Neuron (in vitro differentiated cells): ENCODE results near the gene ALDOB.

Experiments
- H2AFZ ChIP-seq: one replicate; pipeline ENCODE4 v1.6.1; 2013; ENCODE audit warnings: low read depth, mild to moderate bottlenecking, inconsistent platforms, low read length, moderate library complexity
- H3K27me3 ChIP-seq: one replicate; pipeline ENCODE4 v1.6.1; 2013; ENCODE audit warnings: low read length; ENCODE audit not compliant: insufficient read depth
- H3K36me3 ChIP-seq: one replicate; pipeline ENCODE4 v1.6.1; 2013; ENCODE audit warnings: low read length; ENCODE audit not compliant: insufficient read depth
- H3K4me1 ChIP-seq: one replicate; pipeline ENCODE4 v1.6.1; 2013; ENCODE audit warnings: low read length; ENCODE audit not compliant: insufficient read depth
- H3K4me3 ChIP-seq: 2 replicates; pipeline ENCODE4 v1.5.1; 2013; ENCODE audit warnings: mild to moderate bottlenecking, low read length, moderate library complexity
- H3K9me3 ChIP-seq: one replicate; pipeline ENCODE4 v1.6.1; 2013; ENCODE audit warnings: low read length

Gene ALDOB

GRCh38 chr9:101469026-101469425 lies 33.5 kb upstream of the ALDOB start:
- Histone ChIP-seq H3K27me3 (no peaks in the 10 kb centered on the region), H3K4me3 (no peak overlapping the region), H2AFZ (no peak overlapping the region), H3K9me3 (no peaks in the 10 kb centered on the region), H3K36me3 (no peaks in the 10 kb centered on the region), H3K4me1 (no peaks in the 10 kb centered on the region)

- H3K36me3 ChIP-seq = no peaks in the 10 kb centered on the region
- H2AFZ ChIP-seq = peak overlapping the region; percentile 10
- H3K4me1 ChIP-seq = no peaks in the 10 kb centered on the region
- H3K4me3 ChIP-seq = no peak overlapping the region
- no peaks in the 10 kb centered on the region for H3K27me3 ChIP-seq
- H3K9me3 ChIP-seq = no peaks in the 10 kb centered on the region
These were observed 32.5 kb upstream of the ALDOB start for GRCh38 chr9:101468116-101468515.

DNA sequence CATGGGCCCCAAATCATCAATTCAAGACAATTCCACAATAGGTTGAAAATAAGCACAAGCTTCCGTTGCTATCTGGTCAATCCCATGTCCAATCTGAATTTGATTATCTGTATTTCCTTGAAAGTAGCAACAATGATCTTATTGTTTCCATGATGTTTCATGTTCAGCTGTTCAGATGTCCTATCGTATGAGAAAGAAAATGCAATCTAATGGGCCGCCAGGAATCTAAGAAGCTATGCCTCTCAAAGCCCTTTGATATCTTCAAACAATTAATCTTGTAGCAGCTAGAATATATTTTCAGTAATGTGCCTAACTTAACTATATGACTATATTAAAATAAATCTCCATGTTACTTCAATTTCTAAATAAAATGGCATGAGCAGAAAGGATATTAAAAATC lies 32.1 kb upstream of the ALDOB start:
- no peaks in the 10 kb centered on the region for H3K27me3 ChIP-seq
- H3K36me3 ChIP-seq = no peaks in the 10 kb centered on the region
- peak overlapping the region; percentile 10 for H2AFZ ChIP-seq
- peaks cover under 1% of the 10 kb centered on the region for H3K4me1 ChIP-seq
- H3K9me3 ChIP-seq = no peaks in the 10 kb centered on the region
- H3K4me3 ChIP-seq = no peak overlapping the region

GRCh38 chr9:101466863-101467262 lies 31.3 kb upstream of the ALDOB start:
- Histone ChIP-seq H3K36me3 (no peaks in the 10 kb centered on the region), H2AFZ (no peak overlapping the region), H3K9me3 (no peaks in the 10 kb centered on the region), H3K4me1 (peaks cover 4% of the 10 kb centered on the region), H3K4me3 (no peak overlapping the region), H3K27me3 (no peaks in the 10 kb centered on the region)

- Histone ChIP-seq H2AFZ (no peak overlapping the region), H3K4me3 (no peak overlapping the region), H3K4me1 (peaks cover 4% of the 10 kb centered on the region), H3K36me3 (no peaks in the 10 kb centered on the region), H3K27me3 (no peaks in the 10 kb centered on the region), H3K9me3 (no peaks in the 10 kb centered on the region)
These were observed 29.8 kb upstream of the ALDOB start for GRCh38 chr9:101465326-101465915.

DNA sequence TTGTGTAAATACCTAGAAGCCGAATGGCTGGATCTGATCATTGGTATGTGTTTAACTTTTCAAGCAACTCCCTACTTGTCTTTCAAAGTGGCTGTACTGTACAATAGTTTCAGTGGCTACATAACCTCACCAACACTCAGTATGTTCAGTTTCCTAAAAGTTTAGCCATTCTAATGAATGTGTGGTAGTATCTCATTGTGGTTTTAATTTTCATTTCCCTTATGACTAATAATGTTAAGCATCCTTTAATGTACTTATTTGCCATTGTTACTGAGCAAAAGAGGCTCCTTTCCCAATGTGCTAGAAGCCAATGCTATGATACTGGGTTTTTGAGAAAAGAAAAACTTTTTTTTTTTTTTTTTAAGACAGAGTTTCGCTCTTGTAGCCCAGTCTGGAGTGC lies 27.8 kb upstream of the ALDOB start:
- Histone ChIP-seq H3K27me3 (no peaks in the 10 kb centered on the region), H3K4me1 (peaks cover 4% of the 10 kb centered on the region), H3K9me3 (no peaks in the 10 kb centered on the region), H2AFZ (no peak overlapping the region), H3K36me3 (no peaks in the 10 kb centered on the region), H3K4me3 (no peak overlapping the region)

GRCh38 chr9:101462558-101462957 lies 27.0 kb upstream of the ALDOB start:
- Histone ChIP-seq H3K4me1 (peaks cover 4% of the 10 kb centered on the region), H2AFZ (no peak overlapping the region), H3K9me3 (no peaks in the 10 kb centered on the region), H3K27me3 (no peaks in the 10 kb centered on the region), H3K4me3 (no peak overlapping the region), H3K36me3 (no peaks in the 10 kb centered on the region)

GRCh38 chr9:101460965-101461364 lies 25.4 kb upstream of the ALDOB start:
- Histone ChIP-seq H3K4me3 (no peak overlapping the region), H3K36me3 (no peaks in the 10 kb centered on the region), H2AFZ (no peak overlapping the region), H3K9me3 (no peaks in the 10 kb centered on the region), H3K27me3 (no peaks in the 10 kb centered on the region), H3K4me1 (peaks cover 4% of the 10 kb centered on the region)

DNA sequence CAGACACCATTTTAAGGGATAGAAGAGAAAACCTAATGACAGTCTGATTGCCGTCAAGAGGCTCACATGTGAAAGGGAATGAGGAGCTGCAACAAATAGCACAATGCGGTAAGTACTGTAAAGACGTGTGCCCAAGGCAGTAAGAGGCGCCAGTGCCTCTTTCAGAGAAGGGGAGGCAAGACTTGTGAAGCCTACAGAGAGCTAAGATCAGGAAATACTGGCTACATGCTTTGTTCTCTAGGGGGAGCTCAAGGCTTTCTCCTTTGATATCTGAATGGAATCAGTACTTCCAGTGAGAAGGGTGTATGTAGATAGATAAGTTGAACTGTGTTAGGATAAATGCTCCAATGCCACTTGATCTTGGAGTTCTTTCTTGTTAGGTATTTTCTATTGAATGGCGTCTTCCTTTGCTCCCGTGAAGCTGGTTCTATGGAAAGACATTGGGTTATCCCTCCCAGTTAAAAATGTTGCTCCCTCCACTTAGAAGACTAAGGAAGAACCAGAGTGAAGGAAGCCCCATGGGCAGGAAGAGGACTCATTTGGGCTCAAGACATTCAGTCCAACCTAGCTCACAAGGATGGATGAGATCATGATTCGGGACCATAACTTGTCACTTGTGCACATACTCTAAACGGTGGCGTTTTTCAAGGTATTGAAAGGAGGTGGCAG lies 23.5 kb upstream of the ALDOB start:
- Histone ChIP-seq H3K36me3 (no peaks in the 10 kb centered on the region), H3K4me3 (no peak overlapping the region), H3K27me3 (no peaks in the 10 kb centered on the region), H2AFZ (no peak overlapping the region), H3K4me1 (peaks cover 4% of the 10 kb centered on the region), H3K9me3 (no peaks in the 10 kb centered on the region)

- H3K36me3 ChIP-seq = no peaks in the 10 kb centered on the region
- H3K27me3 ChIP-seq = no peaks in the 10 kb centered on the region
- no peaks in the 10 kb centered on the region for H3K9me3 ChIP-seq
- H2AFZ ChIP-seq = no peak overlapping the region
- no peak overlapping the region for H3K4me3 ChIP-seq
- H3K4me1 ChIP-seq = no peaks in the 10 kb centered on the region
These were observed 21.4 kb upstream of the ALDOB start for GRCh38 chr9:101457003-101457402.

GRCh38 chr9:101455656-101456240 lies 20.2 kb upstream of the ALDOB start:
- H3K4me3 ChIP-seq = no peak overlapping the region
- H3K36me3 ChIP-seq = no peaks in the 10 kb centered on the region
- H3K9me3 ChIP-seq = no peaks in the 10 kb centered on the region
- no peak overlapping the region for H2AFZ ChIP-seq
- no peaks in the 10 kb centered on the region for H3K27me3 ChIP-seq
- H3K4me1 ChIP-seq = no peaks in the 10 kb centered on the region

- Histone ChIP-seq H3K4me1 (no peaks in the 10 kb centered on the region), H3K4me3 (no peak overlapping the region), H3K9me3 (no peaks in the 10 kb centered on the region), H3K36me3 (no peaks in the 10 kb centered on the region), H2AFZ (no peak overlapping the region), H3K27me3 (no peaks in the 10 kb centered on the region)
These were observed 18.4 kb upstream of the ALDOB start for GRCh38 chr9:101453776-101454570.

- H3K27me3 ChIP-seq = no peaks in the 10 kb centered on the region
- H3K9me3 ChIP-seq = no peaks in the 10 kb centered on the region
- no peak overlapping the region for H3K4me3 ChIP-seq
- no peaks in the 10 kb centered on the region for H3K36me3 ChIP-seq
- no peak overlapping the region for H2AFZ ChIP-seq
- no peaks in the 10 kb centered on the region for H3K4me1 ChIP-seq
These were observed 15.9 kb upstream of the ALDOB start for GRCh38 chr9:101451498-101451897.
